ENCODE data around the gene GAN.

The GAN gene

DNA sequence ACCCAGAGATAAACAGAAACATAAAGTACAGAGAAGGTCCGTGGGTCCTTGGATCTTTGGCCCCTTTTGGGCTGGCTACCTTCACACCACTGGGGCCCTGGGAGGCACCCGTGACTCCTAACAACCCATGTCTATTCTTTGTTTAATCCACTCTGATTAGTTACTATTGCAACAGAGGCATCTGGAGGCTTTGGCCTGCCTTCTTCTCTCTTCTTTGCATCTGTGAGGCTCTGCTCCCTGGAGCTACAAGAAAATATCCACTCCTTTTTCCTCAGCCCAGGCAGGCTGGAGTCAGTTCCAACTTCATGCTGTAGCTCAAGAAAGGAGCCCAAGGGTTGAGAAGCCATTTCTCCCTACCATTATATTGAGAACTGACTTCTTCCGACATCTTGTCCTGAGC lies 120.3 kb downstream of the GAN start:
- no peaks in the 10 kb centered on the region for H3K9me3 ChIP-seq (ENCODE audit: insufficient read depth, low read length)
- H3K9ac ChIP-seq (ENCODE audit: low read length) = no peak overlapping the region
- no peaks in the 10 kb centered on the region for H3K79me2 ChIP-seq (ENCODE audit: low read length)
- TF ChIP-seq, protein P1, sequence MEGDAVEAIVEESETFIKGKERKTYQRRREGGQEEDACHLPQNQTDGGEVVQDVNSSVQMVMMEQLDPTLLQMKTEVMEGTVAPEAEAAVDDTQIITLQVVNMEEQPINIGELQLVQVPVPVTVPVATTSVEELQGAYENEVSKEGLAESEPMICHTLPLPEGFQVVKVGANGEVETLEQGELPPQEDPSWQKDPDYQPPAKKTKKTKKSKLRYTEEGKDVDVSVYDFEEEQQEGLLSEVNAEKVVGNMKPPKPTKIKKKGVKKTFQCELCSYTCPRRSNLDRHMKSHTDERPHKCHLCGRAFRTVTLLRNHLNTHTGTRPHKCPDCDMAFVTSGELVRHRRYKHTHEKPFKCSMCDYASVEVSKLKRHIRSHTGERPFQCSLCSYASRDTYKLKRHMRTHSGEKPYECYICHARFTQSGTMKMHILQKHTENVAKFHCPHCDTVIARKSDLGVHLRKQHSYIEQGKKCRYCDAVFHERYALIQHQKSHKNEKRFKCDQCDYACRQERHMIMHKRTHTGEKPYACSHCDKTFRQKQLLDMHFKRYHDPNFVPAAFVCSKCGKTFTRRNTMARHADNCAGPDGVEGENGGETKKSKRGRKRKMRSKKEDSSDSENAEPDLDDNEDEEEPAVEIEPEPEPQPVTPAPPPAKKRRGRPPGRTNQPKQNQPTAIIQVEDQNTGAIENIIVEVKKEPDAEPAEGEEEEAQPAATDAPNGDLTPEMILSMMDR (IDR thresholded peaks at IDR 0.05; ENCODE audit: low read depth, low read length) = no peak
- no peak for TF ChIP-seq EZH2phosphoT487 (IDR thresholded peaks at IDR 0.05; ENCODE audit: low read depth)
- no peak overlapping the region for H3K27ac ChIP-seq (ENCODE audit: low read length)
- peaks cover 18% of the 10 kb centered on the region; the same call in 1 of the 2 replicates for H3K27me3 ChIP-seq (ENCODE audit: low read depth, low read length)
- no peak overlapping the region for H2AFZ ChIP-seq (ENCODE audit: low read depth, low read length)
- no peak overlapping the region for H3K4me3 ChIP-seq (ENCODE audit: low read length)
- no peak overlapping the region for H3K4me2 ChIP-seq (ENCODE audit: low read length)
- peaks cover 56% of the 10 kb centered on the region for H3K4me1 ChIP-seq (ENCODE audit: low read length)
- H4K20me1 ChIP-seq (ENCODE audit: insufficient read depth, low read length) = no peaks in the 10 kb centered on the region
- H3K36me3 ChIP-seq (replicated peaks; ENCODE audit: low read depth, low read length) = no peaks in the 10 kb centered on the region

DNA sequence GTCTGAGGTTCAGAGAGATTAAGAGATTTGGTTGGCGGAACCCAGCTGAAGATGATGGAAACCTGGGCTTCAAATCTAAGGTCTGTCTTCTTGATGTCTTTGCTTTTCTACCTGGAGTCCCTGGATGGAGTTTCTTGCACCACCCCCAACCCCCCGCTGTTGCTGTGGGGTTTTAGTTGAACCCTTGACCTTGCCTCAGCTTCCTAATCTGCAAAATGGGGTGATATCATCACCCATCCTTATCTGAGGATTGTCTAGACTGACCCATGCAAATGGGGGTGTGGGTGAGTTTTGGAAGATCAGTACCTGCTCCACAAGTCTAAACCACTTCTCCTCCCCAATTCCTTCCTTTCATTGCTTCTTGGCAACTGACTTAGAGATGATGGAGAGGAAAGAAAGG lies 120.8 kb downstream of the GAN start:
- TF ChIP-seq, protein P1 (IDR thresholded peaks at IDR 0.05; ENCODE audit: low read depth, low read length) = no peak
- no peak for TF ChIP-seq EZH2phosphoT487 (IDR thresholded peaks at IDR 0.05; ENCODE audit: low read depth)
- H3K27me3 ChIP-seq (ENCODE audit: low read depth, low read length) = peaks cover 22% of the 10 kb centered on the region; the same call in 1 of the 2 replicates
- H3K27ac ChIP-seq (ENCODE audit: low read length) = no peak overlapping the region
- no peak overlapping the region for H2AFZ ChIP-seq (ENCODE audit: low read depth, low read length)
- no peaks in the 10 kb centered on the region for H3K79me2 ChIP-seq (ENCODE audit: low read length)
- no peak overlapping the region for H3K4me3 ChIP-seq (ENCODE audit: low read length)
- H3K4me2 ChIP-seq (ENCODE audit: low read length) = peak overlapping the region; percentile 44
- H3K9ac ChIP-seq (ENCODE audit: low read length) = no peak overlapping the region
- peaks cover 55% of the 10 kb centered on the region for H3K4me1 ChIP-seq (ENCODE audit: low read length)
- H3K9me3 ChIP-seq (ENCODE audit: insufficient read depth, low read length) = no peaks in the 10 kb centered on the region
- H3K36me3 ChIP-seq (replicated peaks; ENCODE audit: low read depth, low read length) = no peaks in the 10 kb centered on the region
- no peaks in the 10 kb centered on the region for H4K20me1 ChIP-seq (ENCODE audit: insufficient read depth, low read length)

DNA sequence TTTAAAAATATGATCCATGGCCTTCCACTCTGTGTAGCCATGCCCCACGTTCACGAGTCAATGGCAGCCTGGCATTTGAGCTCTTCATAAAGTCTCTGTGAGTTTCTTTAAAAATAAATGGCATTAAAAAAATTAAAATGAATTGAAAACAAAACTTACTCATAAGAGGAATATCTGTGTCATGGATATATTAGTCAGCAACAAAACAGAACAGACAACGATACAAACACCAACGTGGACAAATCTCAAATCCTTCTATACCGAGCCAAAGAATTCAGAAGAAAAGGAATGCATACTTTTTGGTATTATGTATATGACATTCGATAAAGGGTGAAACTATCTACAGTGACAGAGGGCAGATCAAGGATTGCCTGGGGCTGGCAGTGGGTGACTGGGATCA lies 121.6 kb downstream of the GAN start:
- H3K79me2 ChIP-seq (ENCODE audit: low read length) = no peaks in the 10 kb centered on the region
- no peak overlapping the region for H3K4me3 ChIP-seq (ENCODE audit: low read length)
- H3K9me3 ChIP-seq (ENCODE audit: insufficient read depth, low read length) = no peaks in the 10 kb centered on the region
- H3K9ac ChIP-seq (ENCODE audit: low read length) = no peak overlapping the region
- H3K27me3 ChIP-seq (ENCODE audit: low read depth, low read length) = peaks cover 30% of the 10 kb centered on the region
- H3K4me1 ChIP-seq (ENCODE audit: low read length) = peaks cover 47% of the 10 kb centered on the region
- H2AFZ ChIP-seq (ENCODE audit: low read depth, low read length) = no peak overlapping the region
- no peak for TF ChIP-seq EZH2phosphoT487 (IDR thresholded peaks at IDR 0.05; ENCODE audit: low read depth)
- TF ChIP-seq, protein P1 (IDR thresholded peaks at IDR 0.05; ENCODE audit: low read depth, low read length) = no peak
- H3K4me2 ChIP-seq (ENCODE audit: low read length) = peak overlapping the region; percentile 44
- H4K20me1 ChIP-seq (ENCODE audit: insufficient read depth, low read length) = no peaks in the 10 kb centered on the region
- no peak overlapping the region for H3K27ac ChIP-seq (ENCODE audit: low read length)
- no peaks in the 10 kb centered on the region for H3K36me3 ChIP-seq (replicated peaks; ENCODE audit: low read depth, low read length)

DNA sequence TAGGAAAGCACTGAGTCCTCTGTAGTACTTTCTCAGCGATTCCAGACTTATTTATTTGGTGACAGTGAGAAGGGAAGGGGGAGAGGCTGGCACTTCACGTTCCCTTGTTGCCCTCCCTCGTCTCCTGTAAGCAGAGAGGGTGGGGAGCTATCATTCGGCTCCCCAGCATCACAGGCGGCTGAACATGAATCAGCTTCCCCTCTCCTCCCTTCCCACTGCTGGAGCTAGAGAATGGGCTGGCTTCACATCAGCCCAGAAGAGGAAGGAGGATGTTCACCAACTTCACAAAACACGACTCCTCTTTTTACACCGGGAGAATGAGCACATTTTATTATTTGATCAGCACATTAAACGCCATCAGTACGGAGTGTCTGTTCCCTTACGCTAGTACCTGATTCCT lies 123.1 kb downstream of the GAN start:
- H3K4me1 ChIP-seq (ENCODE audit: low read length) = peaks cover 32% of the 10 kb centered on the region
- H3K4me3 ChIP-seq (ENCODE audit: low read length) = no peak overlapping the region
- H3K27me3 ChIP-seq (ENCODE audit: low read depth, low read length) = peaks cover 45% of the 10 kb centered on the region
- H3K79me2 ChIP-seq (ENCODE audit: low read length) = no peaks in the 10 kb centered on the region
- TF ChIP-seq, protein P1 (IDR thresholded peaks at IDR 0.05; ENCODE audit: low read depth, low read length) = no peak
- TF ChIP-seq EZH2phosphoT487 (IDR thresholded peaks at IDR 0.05; ENCODE audit: low read depth) = no peak
- no peaks in the 10 kb centered on the region for H3K36me3 ChIP-seq (replicated peaks; ENCODE audit: low read depth, low read length)
- H3K9ac ChIP-seq (ENCODE audit: low read length) = no peak overlapping the region
- H3K27ac ChIP-seq (ENCODE audit: low read length) = no peak overlapping the region
- H4K20me1 ChIP-seq (ENCODE audit: insufficient read depth, low read length) = no peaks in the 10 kb centered on the region
- no peak overlapping the region for H3K4me2 ChIP-seq (ENCODE audit: low read length)
- H2AFZ ChIP-seq (ENCODE audit: low read depth, low read length) = no peak overlapping the region
- H3K9me3 ChIP-seq (ENCODE audit: insufficient read depth, low read length) = no peaks in the 10 kb centered on the region

All from OCI-LY3 (cell line).